Choroid plexus epithelial cell (primary cell): ENCODE results near the gene CARS1.

Source experiments
- DNase-seq: peaks from one replicate; pipeline ENCODE4 v3.0.0-alpha.2; 2010; ENCODE audit warnings: low read depth
- H3K4me3 ChIP-seq: 2 replicates; pipeline ENCODE4 v1.5.1; 2011; ENCODE audit warnings: low read depth, mild to moderate bottlenecking, control low read depth, low read length, moderate library complexity
- CTCF ChIP-seq: conservative IDR thresholded peaks from 2 replicates; pipeline ENCODE4 v1.5.1; 2011; ENCODE audit warnings: low read depth, mild to moderate bottlenecking, control low read depth, inconsistent platforms, low read length, moderate library complexity

Gene CARS1

GRCh38 chr11:3057069-3057963 is at the start of gene CARS1:
TSS of gene CARS1 (minus strand) at chr11:3057423. CDS start at chr11:3057367, 56 bp downstream.
- peak; percentile 95 for DNase-seq
- TF ChIP-seq CTCF = no peak
- H3K4me3 ChIP-seq = peak within 1 kb of the TSS; percentile 97

GRCh38 chr11:3105791-3106735 is 48.8 kb upstream of the CARS1 start:
- H3K4me3 ChIP-seq = no peak overlapping the region
- TF ChIP-seq CTCF = no peak
- DNase-seq = no peak

GRCh38 chr11:3104961-3105790 is 48.0 kb upstream of the CARS1 start:
- no peak overlapping the region for H3K4me3 ChIP-seq
- DNase-seq = no peak
- no peak for TF ChIP-seq CTCF

- no peak for DNase-seq
These were observed 47.0 kb upstream of the CARS1 start for GRCh38 chr11:3104051-3104714.

GRCh38 chr11:3103076-3103475 is 45.9 kb upstream of the CARS1 start:
- no peak for DNase-seq
- H3K4me3 ChIP-seq = no peak overlapping the region
- no peak for TF ChIP-seq CTCF

More at GRCh38 chr11:3104051-3104714, 47.0 kb upstream of the CARS1 start:
- H3K4me3 ChIP-seq = no peak overlapping the region
- TF ChIP-seq CTCF = no peak

- DNase-seq = no peak
- no peak overlapping the region for H3K4me3 ChIP-seq
- TF ChIP-seq CTCF = no peak
These were observed 45.4 kb upstream of the CARS1 start for GRCh38 chr11:3102641-3102921.
